HepG2 (cell line): ENCODE results near the gene PYGB. TPM values are rescaled to one million over a fixed set of nuclear protein-coding genes. Genes with fewer than 3 reads are reported as not detected.

ENCODE experiments used
- CREM ChIP-seq, 2 experiments: sonication (generic) in 1 of 2; formaldehyde crosslinking in 1 of 2; IDR thresholded peaks; 2 replicates each; pipeline versions ENCODE4 v1.4.0 to v1.6.1; 2016 to 2020; ENCODE audit warnings: antibody characterized with exemption in 1 of 2, mild to moderate bottlenecking in 1 of 2, missing genetic modification reagents in 1 of 2
- KLF13 ChIP-seq: sonication (generic); formaldehyde crosslinking; IDR thresholded peaks from 2 replicates; pipeline ENCODE4 v1.4.0; 2020; ENCODE audit warnings: mild to moderate bottlenecking, missing genetic modification reagents
- LCORL ChIP-seq, 2 experiments: fragments of 450-650 bp in 1 of 2; sonication (generic) in 1 of 2; formaldehyde crosslinking in 1 of 2; IDR thresholded peaks; 2 replicates each; pipeline versions ENCODE4 v1.5.0 to v1.6.1; 2017 to 2020; ENCODE audit warnings: antibody characterized with exemption in 1 of 2, missing genetic modification reagents in 1 of 2
- MLLT10 ChIP-seq: sonication (generic); formaldehyde crosslinking; IDR thresholded peaks from 2 replicates; pipeline ENCODE4 v1.4.0; 2020; ENCODE audit warnings: missing genetic modification reagents
- PCBP1 ChIP-seq: fragments of 200-400 bp; formaldehyde crosslinking; IDR thresholded peaks from 2 replicates; pipeline ENCODE4 v1.6.1; 2017; ENCODE audit warnings: mild to moderate bottlenecking, low read depth, low read length, borderline replicate concordance
- POLR2AphosphoS2 ChIP-seq: IDR thresholded peaks from 2 replicates; pipeline ENCODE4 v1.6.1; 2011; ENCODE audit warnings: low read depth, low read length, improper control_type of control experiment
- RXRB ChIP-seq: IDR thresholded peaks from 2 replicates; pipeline ENCODE4 v1.6.1; 2016; ENCODE audit warnings: borderline replicate concordance, missing genetic modification reagents, missing compliant biosample characterization
- SAP130 ChIP-seq: IDR thresholded peaks from 2 replicates; pipeline ENCODE4 v1.6.1; 2016; ENCODE audit warnings: low read depth
- ZNF232 ChIP-seq: sonication (generic); formaldehyde crosslinking; IDR thresholded peaks from 2 replicates; pipeline ENCODE4 v1.4.0; 2020; ENCODE audit warnings: missing genetic modification reagents, borderline replicate concordance
- ZNF33A ChIP-seq: sonication (generic); formaldehyde crosslinking; IDR thresholded peaks from 2 replicates; pipeline ENCODE4 v1.5.1; 2020; ENCODE audit warnings: missing genetic modification reagents, mild to moderate bottlenecking, moderate library complexity, borderline replicate concordance
- ZNF543 ChIP-seq: sonication (generic); formaldehyde crosslinking; IDR thresholded peaks from 2 replicates; pipeline ENCODE4 v1.4.0; 2020; ENCODE audit warnings: mild to moderate bottlenecking, missing genetic modification reagents
- ZNF557 ChIP-seq: sonication (generic); formaldehyde crosslinking; IDR thresholded peaks from 2 replicates; pipeline ENCODE4 v1.4.0; 2020; ENCODE audit warnings: missing genetic modification reagents
- ZNF614 ChIP-seq: IDR thresholded peaks from 2 replicates; pipeline ENCODE4 v1.6.1; 2018; ENCODE audit warnings: missing biosample characterization, missing genetic modification reagents, inconsistent platforms, borderline replicate concordance
- ZNF75D ChIP-seq: sonication (generic); formaldehyde crosslinking; IDR thresholded peaks from 2 replicates; pipeline ENCODE4 v1.8.1; 2023; ENCODE audit warnings: missing genetic modification reagents, mild to moderate bottlenecking, borderline replicate concordance
- ZSCAN30 ChIP-seq: sonication (generic); formaldehyde crosslinking; IDR thresholded peaks from 2 replicates; pipeline ENCODE4 v1.5.0; 2020; ENCODE audit warnings: mild to moderate bottlenecking, missing genetic modification reagents
- polyA plus RNA-seq, 8 experiments: library from polyadenylated mRNA; depleted of rRNA in 3 of 8; stranded (reverse) in 7 of 8; unstranded in 1 of 8; fragments of >200 nt; fragmentation: Illumina TruSeq in 4 of 8; extraction: Trizol in 4 of 8; gene quantifications; 2 replicates each; pipeline versions ENCODE4 v1.2.1 to v1.2.3, GENCODE V29; 2011 to 2016; ENCODE audit warnings: low read depth in 4 of 8, missing spikeins in 1 of 8, mixed read lengths in 1 of 8; ENCODE audit not compliant: insufficient read depth in 1 of 8
- total RNA-seq, 5 experiments: library from RNA; depleted of rRNA; stranded (reverse); fragments of >200 nt; fragmentation: Illumina TruSeq; extraction: Trizol; gene quantifications; 2 replicates each; pipeline ENCODE4 v1.2.3, GENCODE V29; 2016; ENCODE audit warnings: low read depth in 1 of 5
- TF ChIP-seq, protein P1 (sequence below): conservative IDR thresholded peaks from 2 replicates; pipeline ENCODE4 v1.6.1; 2018; ENCODE audit warnings: missing genetic modification reagents
- TF ChIP-seq, protein P2 (sequence below): sonication (generic); formaldehyde crosslinking; IDR thresholded peaks from 2 replicates; pipeline ENCODE4 v1.5.0; 2020; ENCODE audit warnings: mild to moderate bottlenecking, missing genetic modification reagents, borderline replicate concordance
- TF ChIP-seq, protein P3 (sequence below): sonication (generic); formaldehyde crosslinking; IDR thresholded peaks from 2 replicates; pipeline ENCODE4 v1.5.1; 2020; ENCODE audit warnings: missing genetic modification reagents, mild to moderate bottlenecking, borderline replicate concordance
- TF ChIP-seq, protein P4 (sequence below): sonication (generic); formaldehyde crosslinking; IDR thresholded peaks from 2 replicates; pipeline ENCODE4 v1.4.0; 2020; ENCODE audit warnings: missing genetic modification reagents
- TF ChIP-seq, protein P5 (sequence below): sonication (generic); formaldehyde crosslinking; IDR thresholded peaks from 2 replicates; pipeline ENCODE4 v1.5.0; 2020; ENCODE audit warnings: missing genetic modification reagents

The PYGB gene
- total and polyA plus RNA-seq, 2 of the 13 experiments (the other 11 are each of a cell fraction or from before 2014, with no cell fraction given): 24.2 to 86.3 TPM

DNA sequence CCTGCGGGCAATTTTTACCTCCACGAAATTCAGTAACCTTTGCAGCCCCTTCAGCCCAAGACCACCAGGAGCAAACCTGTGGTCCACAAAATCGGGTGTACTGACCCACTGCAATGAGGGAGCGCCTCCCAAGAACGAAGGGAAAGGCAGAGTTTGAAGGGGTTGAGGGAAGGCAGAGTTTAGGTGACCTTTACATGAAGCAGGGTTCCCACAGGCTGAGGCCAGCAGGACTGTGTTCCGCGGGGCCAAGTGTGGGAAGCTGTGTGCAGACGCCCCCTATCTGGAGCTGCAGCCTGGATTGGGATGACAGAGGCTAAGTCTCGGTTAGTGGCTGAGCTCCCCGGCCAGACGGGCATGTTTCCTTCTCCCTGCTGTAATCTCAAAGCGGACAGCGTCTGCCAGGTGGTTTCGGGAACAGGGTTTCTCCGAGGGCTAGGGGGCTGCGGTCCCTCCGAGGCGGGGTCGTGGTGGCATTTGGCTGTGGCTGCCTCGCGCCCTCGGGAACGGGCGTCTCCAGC is 826 bp upstream of the PYGB start (continued):
- TF ChIP-seq, protein P1, sequence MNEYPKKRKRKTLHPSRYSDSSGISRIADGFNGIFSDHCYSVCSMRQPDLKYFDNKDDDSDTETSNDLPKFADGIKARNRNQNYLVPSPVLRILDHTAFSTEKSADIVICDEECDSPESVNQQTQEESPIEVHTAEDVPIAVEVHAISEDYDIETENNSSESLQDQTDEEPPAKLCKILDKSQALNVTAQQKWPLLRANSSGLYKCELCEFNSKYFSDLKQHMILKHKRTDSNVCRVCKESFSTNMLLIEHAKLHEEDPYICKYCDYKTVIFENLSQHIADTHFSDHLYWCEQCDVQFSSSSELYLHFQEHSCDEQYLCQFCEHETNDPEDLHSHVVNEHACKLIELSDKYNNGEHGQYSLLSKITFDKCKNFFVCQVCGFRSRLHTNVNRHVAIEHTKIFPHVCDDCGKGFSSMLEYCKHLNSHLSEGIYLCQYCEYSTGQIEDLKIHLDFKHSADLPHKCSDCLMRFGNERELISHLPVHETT (CRISPR knock-in tag): no peak
- peak; percentile 46; the same call in 1 of the 2 replicates for TF ChIP-seq CREM (IDR thresholded peaks at IDR 0.05)
- no peak for TF ChIP-seq CREM (CRISPR knock-in tag; IDR thresholded peaks at IDR 0.05)
- peak; percentile 61; the same call in 1 of the 2 replicates for TF ChIP-seq RXRB
- TF ChIP-seq ZNF232 (CRISPR knock-in tag): 0 out of 2 replicates have a peak, but pooled peaks have one; percentile 70
- no peak for TF ChIP-seq PCBP1
- TF ChIP-seq, protein P2, sequence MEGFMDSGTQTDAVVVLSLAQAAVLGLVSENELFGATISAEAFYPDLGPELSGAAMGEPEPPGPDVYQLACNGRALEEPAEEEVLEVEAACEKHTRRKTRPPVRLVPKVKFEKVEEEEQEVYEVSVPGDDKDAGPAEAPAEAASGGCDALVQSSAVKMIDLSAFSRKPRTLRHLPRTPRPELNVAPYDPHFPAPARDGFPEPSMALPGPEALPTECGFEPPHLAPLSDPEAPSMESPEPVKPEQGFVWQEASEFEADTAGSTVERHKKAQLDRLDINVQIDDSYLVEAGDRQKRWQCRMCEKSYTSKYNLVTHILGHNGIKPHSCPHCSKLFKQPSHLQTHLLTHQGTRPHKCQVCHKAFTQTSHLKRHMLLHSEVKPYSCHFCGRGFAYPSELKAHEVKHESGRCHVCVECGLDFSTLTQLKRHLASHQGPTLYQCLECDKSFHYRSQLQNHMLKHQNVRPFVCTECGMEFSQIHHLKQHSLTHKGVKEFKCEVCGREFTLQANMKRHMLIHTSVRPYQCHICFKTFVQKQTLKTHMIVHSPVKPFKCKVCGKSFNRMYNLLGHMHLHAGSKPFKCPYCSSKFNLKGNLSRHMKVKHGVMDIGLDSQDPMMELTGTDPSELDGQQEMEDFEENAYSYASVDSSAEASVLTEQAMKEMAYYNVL: peak; percentile 44; the same call in 1 of the 2 replicates
- peak; percentile 78 for TF ChIP-seq SAP130
- no peak for TF ChIP-seq ZNF33A (CRISPR knock-in tag)
- TF ChIP-seq ZNF614: no peak
- TF ChIP-seq, protein P3, sequence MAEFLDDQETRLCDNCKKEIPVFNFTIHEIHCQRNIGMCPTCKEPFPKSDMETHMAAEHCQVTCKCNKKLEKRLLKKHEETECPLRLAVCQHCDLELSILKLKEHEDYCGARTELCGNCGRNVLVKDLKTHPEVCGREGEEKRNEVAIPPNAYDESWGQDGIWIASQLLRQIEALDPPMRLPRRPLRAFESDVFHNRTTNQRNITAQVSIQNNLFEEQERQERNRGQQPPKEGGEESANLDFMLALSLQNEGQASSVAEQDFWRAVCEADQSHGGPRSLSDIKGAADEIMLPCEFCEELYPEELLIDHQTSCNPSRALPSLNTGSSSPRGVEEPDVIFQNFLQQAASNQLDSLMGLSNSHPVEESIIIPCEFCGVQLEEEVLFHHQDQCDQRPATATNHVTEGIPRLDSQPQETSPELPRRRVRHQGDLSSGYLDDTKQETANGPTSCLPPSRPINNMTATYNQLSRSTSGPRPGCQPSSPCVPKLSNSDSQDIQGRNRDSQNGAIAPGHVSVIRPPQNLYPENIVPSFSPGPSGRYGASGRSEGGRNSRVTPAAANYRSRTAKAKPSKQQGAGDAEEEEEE (CRISPR knock-in tag): no peak; the same call in 1 of the 2 replicates
- TF ChIP-seq, protein P4, sequence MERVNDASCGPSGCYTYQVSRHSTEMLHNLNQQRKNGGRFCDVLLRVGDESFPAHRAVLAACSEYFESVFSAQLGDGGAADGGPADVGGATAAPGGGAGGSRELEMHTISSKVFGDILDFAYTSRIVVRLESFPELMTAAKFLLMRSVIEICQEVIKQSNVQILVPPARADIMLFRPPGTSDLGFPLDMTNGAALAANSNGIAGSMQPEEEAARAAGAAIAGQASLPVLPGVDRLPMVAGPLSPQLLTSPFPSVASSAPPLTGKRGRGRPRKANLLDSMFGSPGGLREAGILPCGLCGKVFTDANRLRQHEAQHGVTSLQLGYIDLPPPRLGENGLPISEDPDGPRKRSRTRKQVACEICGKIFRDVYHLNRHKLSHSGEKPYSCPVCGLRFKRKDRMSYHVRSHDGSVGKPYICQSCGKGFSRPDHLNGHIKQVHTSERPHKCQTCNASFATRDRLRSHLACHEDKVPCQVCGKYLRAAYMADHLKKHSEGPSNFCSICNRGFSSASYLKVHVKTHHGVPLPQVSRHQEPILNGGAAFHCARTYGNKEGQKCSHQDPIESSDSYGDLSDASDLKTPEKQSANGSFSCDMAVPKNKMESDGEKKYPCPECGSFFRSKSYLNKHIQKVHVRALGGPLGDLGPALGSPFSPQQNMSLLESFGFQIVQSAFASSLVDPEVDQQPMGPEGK (CRISPR knock-in tag): peak; percentile 57
- TF ChIP-seq ZNF75D (CRISPR knock-in tag): no peak
- TF ChIP-seq ZSCAN30 (CRISPR knock-in tag): no peak
- no peak for TF ChIP-seq ZNF557 (CRISPR knock-in tag)
- TF ChIP-seq KLF13 (CRISPR knock-in tag): peak; percentile 81
- TF ChIP-seq, protein P5, sequence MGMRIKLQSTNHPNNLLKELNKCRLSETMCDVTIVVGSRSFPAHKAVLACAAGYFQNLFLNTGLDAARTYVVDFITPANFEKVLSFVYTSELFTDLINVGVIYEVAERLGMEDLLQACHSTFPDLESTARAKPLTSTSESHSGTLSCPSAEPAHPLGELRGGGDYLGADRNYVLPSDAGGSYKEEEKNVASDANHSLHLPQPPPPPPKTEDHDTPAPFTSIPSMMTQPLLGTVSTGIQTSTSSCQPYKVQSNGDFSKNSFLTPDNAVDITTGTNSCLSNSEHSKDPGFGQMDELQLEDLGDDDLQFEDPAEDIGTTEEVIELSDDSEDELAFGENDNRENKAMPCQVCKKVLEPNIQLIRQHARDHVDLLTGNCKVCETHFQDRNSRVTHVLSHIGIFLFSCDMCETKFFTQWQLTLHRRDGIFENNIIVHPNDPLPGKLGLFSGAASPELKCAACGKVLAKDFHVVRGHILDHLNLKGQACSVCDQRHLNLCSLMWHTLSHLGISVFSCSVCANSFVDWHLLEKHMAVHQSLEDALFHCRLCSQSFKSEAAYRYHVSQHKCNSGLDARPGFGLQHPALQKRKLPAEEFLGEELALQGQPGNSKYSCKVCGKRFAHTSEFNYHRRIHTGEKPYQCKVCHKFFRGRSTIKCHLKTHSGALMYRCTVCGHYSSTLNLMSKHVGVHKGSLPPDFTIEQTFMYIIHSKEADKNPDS: no peak
- no peak for TF ChIP-seq MLLT10 (CRISPR knock-in tag)
- TF ChIP-seq LCORL (IDR thresholded peaks at IDR 0.05): no peak
- TF ChIP-seq LCORL (CRISPR knock-in tag; IDR thresholded peaks at IDR 0.05): peak; percentile 92; the same call in 1 of the 2 replicates
- peak; percentile 67 for TF ChIP-seq ZNF543 (CRISPR knock-in tag)
- no peak for TF ChIP-seq POLR2AphosphoS2
